Endometrial microvascular endothelial cells (primary cell): ENCODE results near the gene MTLN. TPM values are rescaled to one million over a fixed set of nuclear protein-coding genes. Genes with fewer than 3 reads are reported as not detected.
"Not testable (repeated sequence)": the region's sequence is repeated elsewhere in the genome, so short reads cannot be mapped to it uniquely, and the experiment has no call there.

Experiments
- in situ Hi-C: cut with HindIII; loops from 2 replicates; pipeline ENCODE4 v1.10.0; 2017; ENCODE audit warnings: low sequenced_read_pairs, low pct_unique_long_range_greater_than_20kb; ENCODE audit errors: inconsistent ontology term
- total RNA-seq: library from RNA; depleted of rRNA; stranded (reverse); fragments of >200 nt; gene quantifications from one replicate; pipeline ENCODE4 v1.2.3, GENCODE V29; 2015; ENCODE audit errors: inconsistent ontology term

The MTLN gene
- 135 TPM for total RNA-seq

- in situ Hi-C loops, result no loop called here
Measured at GRCh38 chr2:110211938-110212858, at the start of gene MTLN. TSS of gene MTLN (minus strand) at chr2:110212547. CDS start at chr2:110212525, 22 bp downstream.

GRCh38 chr2:110261910-110262309, 49.6 kb upstream of the MTLN start:
- in situ Hi-C loops, result not testable (repeated sequence)

GRCh38 chr2:110248081-110248795, 35.9 kb upstream of the MTLN start:
- in situ Hi-C loops, result not testable (repeated sequence)

- in situ Hi-C loops, result not testable (repeated sequence)
Measured at GRCh38 chr2:110245488-110246435, 33.4 kb upstream of the MTLN start.

GRCh38 chr2:110243283-110243682, 30.9 kb upstream of the MTLN start:
- in situ Hi-C loops, result not testable (repeated sequence)

- in situ Hi-C loops, result not testable (repeated sequence)
Measured at GRCh38 chr2:110234514-110234913, 22.2 kb upstream of the MTLN start.

- in situ Hi-C loops, result not testable (repeated sequence)
Measured at GRCh38 chr2:110229886-110230285, 17.5 kb upstream of the MTLN start.

GRCh38 chr2:110222626-110223025, 10.3 kb upstream of the MTLN start:
- in situ Hi-C loops, result not testable (repeated sequence)

GRCh38 chr2:110221938-110222337, 9.6 kb upstream of the MTLN start:
- in situ Hi-C loops, result no loop called here

GRCh38 chr2:110220190-110220564, 7.8 kb upstream of the MTLN start:
- in situ Hi-C loops, result no loop called here

- in situ Hi-C loops, result no loop called here
Measured at GRCh38 chr2:110219496-110220189, 7.3 kb upstream of the MTLN start.

GRCh38 chr2:110218889-110219288, 6.5 kb upstream of the MTLN start:
- in situ Hi-C loops, result not testable (repeated sequence)

GRCh38 chr2:110216803-110217202, 4.5 kb upstream of the MTLN start:
- in situ Hi-C loops, result no loop called here

GRCh38 chr2:110216199-110216598, 3.9 kb upstream of the MTLN start:
- in situ Hi-C loops, result no loop called here

- in situ Hi-C loops, result no loop called here
Measured at GRCh38 chr2:110215566-110216158, 3.3 kb upstream of the MTLN start.

- in situ Hi-C loops, result no loop called here
Measured at GRCh38 chr2:110215091-110215490, 2.7 kb upstream of the MTLN start.

- in situ Hi-C loops, result not testable (repeated sequence)
Measured at GRCh38 chr2:110213522-110213921, 1.2 kb upstream of the MTLN start.
